GM18508 (cell line): ENCODE measurements around the gene PRPF18.

Experiments
- ATAC-seq: cut with Tn5 transposase; IDR thresholded peaks from one replicate; pipeline ENCODE4 v1.9.1; 2021; ENCODE audit warnings: moderate number of reproducible peaks; ENCODE audit not compliant: insufficient read depth, unreplicated experiment

Gene PRPF18

GRCh38 chr10:13597909-13598308, 11.1 kb downstream of the PRPF18 start:
- no peak for ATAC-seq

DNA sequence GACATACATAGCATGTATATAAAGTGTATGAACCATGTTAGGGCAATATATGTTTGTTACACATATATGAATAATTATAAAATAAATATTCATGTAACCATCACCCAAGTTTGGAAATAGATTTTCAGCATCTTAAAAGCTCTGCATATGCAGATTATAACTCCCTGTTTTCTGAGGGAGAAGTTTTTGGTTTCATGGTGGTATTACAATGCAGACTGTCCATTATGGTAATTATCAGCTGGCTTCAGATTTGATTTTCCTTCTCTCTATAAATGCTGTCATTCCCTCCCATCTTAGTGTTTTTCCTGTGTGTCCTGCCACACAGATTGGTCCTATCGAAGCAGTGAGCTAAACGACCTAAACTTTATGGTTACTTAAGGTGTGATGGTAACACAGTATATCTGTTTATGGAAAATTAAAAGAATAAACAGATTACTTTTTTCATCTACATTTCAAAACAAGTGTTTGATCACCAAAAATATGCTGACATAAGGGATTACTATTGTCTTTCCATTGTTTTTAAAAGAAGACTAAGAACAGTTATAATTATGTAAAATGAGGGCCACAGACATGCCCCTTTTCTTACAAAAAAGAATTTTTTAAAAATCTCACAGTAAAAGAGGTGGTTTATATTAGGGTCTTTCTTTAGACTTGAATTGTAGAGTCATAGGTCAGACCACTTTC, 17.7 kb downstream of the PRPF18 start:
- ATAC-seq = no peak

- no peak for ATAC-seq
Observed at GRCh38 chr10:13608246-13608853, 21.6 kb downstream of the PRPF18 start.

DNA sequence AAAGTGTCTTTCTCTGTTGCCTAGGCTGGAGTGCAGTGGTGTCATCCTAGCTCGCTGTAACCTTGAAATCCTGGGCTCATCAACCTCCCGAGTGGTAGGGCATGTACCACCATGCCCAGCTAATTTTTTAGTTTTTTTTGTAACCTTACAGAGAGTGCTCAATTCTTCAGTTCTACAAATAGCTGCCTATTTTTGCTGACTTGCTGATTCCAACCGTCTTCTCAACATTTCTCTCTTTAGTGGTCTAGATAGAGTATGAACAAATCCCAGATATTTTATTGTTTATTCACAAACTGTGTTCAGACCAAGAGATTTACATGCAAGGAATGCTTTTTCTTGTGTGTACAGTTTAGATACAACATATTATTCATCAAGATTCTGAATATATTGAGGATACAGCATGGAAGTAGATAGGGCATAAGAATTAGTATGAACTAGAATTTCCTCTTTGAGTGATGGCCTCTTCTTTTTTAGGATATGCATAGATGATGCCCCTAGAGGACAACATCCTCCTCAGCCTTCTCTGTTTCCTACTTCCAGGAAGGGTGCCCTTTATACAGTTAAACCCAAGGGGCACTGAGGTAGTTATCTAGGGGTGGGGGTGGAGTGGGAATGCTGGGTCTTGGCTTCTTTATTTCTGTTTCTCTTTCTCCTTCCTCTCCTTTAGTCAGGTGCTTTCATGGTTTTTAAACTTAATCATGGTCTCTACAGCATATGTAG, 26.0 kb downstream of the PRPF18 start:
- ATAC-seq = no peak

DNA sequence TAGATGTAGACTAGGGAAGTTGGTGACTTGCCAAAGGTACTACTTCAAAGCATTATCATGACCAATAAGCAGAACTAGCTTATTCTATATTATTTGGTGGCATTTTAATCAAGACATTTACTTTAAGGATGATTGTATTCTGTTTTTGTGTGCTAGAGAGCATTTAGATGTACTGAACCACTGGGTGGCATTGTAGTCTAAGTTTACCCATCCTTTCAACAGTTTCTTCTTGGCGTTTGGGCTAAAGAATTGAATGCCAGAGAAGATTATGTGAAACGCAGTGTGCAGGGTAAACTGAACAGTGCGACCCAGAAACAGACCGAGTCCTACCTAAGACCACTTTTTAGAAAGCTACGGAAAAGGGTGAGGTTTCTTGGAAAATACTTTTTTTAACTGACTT, 26.8 kb downstream of the PRPF18 start:
- no peak for ATAC-seq

- no peak for ATAC-seq
Observed at GRCh38 chr10:13614530-13615332, 28.0 kb downstream of the PRPF18 start.

DNA sequence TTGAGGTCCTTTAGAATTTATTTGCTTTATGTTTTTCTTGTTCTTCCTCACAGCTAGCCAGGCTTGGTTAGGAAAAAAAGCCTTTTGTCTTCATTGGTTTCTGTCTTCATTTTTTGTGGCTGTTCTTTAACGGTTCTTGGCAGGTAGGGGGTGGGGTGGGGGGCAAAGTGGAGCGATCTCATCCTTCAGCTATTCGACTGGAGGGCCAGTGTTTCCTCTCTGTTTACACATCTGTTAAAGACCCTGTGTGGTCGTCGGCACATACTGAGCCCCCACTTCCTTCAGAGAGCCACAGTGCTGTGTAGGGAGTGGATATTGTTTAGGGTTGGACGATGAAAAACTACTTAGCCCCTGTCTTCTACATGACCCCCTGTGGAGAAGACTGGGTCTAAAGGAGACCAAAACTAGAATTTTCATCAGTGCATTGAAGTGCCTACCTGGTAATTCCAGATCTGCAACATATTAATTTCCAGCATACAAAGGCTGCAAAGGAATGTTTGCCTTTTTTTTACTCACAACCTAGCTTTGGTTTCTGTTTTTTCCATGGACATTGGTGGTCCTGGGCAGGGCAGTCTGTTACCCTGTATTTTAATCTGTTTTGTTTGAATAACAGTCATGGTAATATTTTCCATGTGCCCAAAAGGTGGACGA, 29.0 kb downstream of the PRPF18 start:
- no peak for ATAC-seq

GRCh38 chr10:13617116-13617515, 30.4 kb downstream of the PRPF18 start:
- ATAC-seq = no peak

GRCh38 chr10:13621931-13622330, 35.2 kb downstream of the PRPF18 start:
- no peak for ATAC-seq

DNA sequence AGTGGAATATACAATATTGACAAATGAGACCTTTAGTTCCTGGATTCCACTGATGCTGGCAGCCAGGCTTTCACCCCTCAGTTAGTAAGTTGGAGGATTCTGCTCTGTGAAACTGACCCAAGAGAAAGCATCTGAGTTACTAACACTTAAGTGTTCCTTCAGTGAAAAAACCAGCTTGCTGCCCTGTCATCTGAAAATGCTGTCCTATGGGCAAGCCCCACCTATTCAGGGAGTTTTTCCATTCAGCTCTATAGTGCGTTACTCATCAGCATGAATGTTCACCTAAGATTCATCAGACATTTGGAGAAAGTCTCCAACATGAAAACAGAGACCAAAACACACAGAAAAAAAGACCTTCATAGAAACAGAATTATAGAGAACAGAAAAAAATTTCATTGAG, 37.9 kb downstream of the PRPF18 start:
- no peak for ATAC-seq

- ATAC-seq = no peak
Observed at GRCh38 chr10:13627459-13628310, 40.9 kb downstream of the PRPF18 start.

- no peak for ATAC-seq
Observed at GRCh38 chr10:13628661-13629060, 41.9 kb downstream of the PRPF18 start.

DNA sequence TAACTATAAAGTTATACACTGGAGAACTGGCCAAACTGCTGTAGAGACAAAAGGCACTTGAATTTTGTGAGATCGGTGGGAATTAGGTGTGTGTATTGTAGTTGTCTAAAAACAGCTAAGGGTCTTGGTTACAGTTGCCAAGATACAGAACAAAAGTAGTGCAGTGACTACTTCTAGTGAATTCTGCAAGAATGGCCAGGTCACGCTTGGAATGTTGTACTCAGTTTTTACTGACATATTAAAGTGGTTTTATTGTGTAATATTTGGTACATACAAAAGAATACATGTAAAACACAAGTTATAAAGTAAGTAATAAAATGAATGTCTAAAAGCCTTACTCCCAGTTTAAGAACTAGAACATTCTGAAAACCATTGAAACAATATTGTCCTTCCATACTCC, 42.4 kb downstream of the PRPF18 start:
- no peak for ATAC-seq

DNA sequence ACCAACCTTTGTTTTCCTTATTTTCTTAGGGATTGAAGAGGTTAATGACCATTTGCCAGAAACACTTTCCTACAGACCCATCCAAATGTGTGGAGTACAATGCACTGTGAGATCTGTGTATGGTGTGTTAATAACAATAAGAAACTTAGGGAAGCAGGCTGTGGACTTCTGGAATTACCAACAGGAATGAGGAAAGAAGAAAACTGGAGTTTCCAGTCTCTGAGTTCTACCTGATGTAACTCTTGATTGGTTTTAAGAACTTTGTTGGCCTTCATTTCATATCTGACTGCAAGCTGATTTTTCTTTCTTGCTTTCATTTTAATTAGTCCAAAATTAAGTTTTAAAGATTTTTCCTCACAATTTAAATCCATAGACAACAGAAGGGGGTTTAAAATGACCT, 43.5 kb downstream of the PRPF18 start:
- no peak for ATAC-seq

DNA sequence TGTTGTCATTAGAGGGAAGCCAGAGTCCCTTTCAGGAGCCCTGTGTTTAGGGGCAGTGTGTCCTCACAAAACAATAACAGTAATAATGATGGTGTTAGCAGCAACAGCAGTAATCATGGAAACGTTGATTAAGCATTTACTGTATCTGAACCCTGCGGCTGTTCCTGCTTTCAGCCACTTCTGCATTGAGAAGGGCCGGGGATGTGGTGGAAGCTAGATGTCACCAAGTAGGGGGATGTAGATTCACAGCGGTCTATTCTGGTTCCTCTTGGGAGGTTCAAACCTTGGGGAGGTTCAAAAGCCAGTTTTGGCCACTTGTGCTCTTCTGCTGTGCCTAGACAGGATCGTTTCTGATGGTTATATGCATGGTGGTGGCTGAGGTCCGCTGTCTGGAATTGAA, 44.8 kb downstream of the PRPF18 start:
- no peak for ATAC-seq

- ATAC-seq = no peak
Observed at GRCh38 chr10:13632440-13632839, 45.7 kb downstream of the PRPF18 start.

DNA sequence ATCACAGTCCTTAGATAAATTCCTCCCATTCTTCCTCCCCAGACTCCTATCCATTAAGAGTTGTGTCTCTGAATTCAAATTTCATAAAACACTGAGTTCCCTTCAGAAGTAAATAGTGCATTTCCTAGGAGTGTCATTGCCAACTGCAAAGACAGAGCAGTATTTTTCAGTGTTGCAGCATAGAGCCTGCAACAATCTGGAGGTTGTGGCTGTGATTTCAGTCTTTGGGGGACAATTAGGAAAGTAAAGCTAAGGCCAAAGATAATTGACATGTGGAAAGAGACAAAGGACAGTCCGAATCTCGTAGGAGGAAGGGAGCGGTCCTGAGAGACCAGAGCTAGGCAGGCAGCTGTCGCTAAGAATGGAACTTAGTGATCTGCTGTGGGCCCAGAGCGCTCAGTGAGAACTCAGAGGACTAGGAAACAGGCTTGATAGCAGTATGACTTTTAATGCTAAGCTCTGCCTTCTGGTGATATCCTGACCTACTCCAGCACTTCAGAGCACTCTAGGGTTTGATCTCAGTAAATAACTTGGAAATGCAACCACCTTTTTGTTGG, 46.2 kb downstream of the PRPF18 start:
- ATAC-seq = no peak

- no peak for ATAC-seq
Observed at GRCh38 chr10:13633689-13634088, 46.9 kb downstream of the PRPF18 start.

DNA sequence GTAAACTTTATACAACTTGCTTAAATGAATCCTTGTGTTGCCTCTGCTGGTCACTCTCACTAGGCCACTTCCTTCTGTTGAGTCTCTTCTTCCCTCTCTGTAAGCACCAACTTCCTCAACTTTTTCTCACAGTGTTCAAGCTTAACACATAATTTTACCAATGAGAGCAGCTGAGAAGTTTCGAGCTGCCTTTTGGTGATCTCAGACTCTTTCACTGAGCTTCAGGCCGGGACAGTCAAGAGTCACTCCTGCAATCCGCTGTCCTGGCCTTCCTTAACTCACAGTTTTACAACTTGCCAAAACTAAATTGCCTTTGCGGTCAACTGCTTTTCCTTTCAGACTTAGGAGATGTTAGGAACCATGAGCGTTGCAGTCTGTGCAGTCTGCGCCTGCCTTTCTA, 47.4 kb downstream of the PRPF18 start:
- ATAC-seq = no peak
